NT2/D1 (cell line): ENCODE data around the gene HES7.

Source experiments
- SUZ12 ChIP-seq: IDR thresholded peaks from 2 replicates; pipeline ENCODE4 v1.6.1; 2011; ENCODE audit not compliant: insufficient read length, insufficient read depth; ENCODE audit errors: extremely low read depth
- YY1 ChIP-seq: IDR thresholded peaks from 2 replicates; pipeline ENCODE4 v1.6.1; 2011; ENCODE audit not compliant: insufficient read length, insufficient read depth
- ZNF274 ChIP-seq: IDR thresholded peaks from 2 replicates; pipeline ENCODE4 v1.6.1; 2011; ENCODE audit warnings: mild to moderate bottlenecking, low read depth, low read length

DNA sequence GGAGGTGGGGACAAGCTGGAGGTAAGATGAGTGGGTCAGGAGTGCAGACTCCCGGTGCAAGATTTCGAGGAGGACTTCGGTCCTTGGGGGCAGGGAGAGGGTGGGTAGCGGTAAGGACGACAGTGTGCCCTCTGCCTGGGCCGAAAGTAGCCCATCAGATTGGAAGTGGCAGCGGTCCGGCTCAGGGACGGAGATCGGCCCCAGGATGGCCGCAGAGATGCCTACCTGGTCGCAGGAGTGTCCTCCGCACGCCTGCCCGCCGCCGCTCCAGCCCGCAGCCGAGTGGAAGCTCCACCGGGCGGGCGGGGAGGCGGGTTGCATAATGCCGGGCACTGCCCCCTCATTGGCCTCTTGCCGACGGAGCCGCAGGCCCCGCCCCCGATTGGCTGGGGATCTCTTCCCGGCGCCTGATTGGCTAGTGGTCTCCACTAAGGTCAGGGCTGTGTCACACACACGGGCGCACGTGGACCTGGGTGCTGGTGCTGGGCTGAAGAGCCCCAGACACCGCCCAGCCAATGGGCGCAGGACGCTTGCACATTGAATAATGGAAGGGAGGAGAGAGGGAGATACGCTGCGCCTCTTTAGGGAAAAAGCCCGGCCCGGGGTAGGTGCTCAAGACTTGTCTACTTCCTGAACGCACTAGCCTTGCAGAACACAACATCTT lies 28.3 kb upstream of the HES7 start, which contains the start of gene PER1:
- TF ChIP-seq YY1, result no peak
- no peak for TF ChIP-seq ZNF274
- TF ChIP-seq SUZ12, result no peak
